ENCODE results near the gene MTMR12.

DNA sequence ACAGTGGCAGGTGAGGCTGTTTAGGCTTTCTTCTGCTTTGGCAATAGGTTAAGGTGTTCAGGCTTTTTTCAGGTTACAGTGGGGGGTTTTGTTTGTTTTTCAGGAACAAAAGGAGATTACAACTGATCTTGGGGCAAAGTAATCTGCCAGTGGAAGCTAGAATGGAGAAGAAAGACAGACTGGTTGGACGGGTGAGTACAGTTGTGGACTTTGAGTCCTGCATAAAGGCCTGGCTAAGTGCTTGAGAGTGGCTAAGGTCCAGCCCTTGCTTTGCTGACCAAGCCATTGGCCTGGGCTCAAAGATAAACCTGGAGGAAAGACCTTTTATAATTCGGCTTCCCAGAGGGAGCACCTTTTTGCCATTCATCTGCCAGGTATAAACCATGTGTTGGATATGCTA is 63.1 kb downstream of the MTMR12 start:
- TF ChIP-seq CTCF (IDR thresholded peaks at IDR 0.05; ENCODE audit: borderline replicate concordance, extremely low read depth, low read length, poor library complexity, severe bottlenecking) (no peak), EZH2 (IDR thresholded peaks at IDR 0.05; ENCODE audit: borderline replicate concordance, low read depth, low read length, severe bottlenecking) (no peak)
